Measurements from ENCODE around the gene ZDHHC8.

GRCh38 chr22:20106849-20107237, 24.8 kb upstream of the ZDHHC8 start:
- TF ChIP-seq REST (IDR thresholded peaks at IDR 0.05; ENCODE audit: insufficient replicate concordance, low read depth) (no peak), POLR2AphosphoS5 (IDR thresholded peaks at IDR 0.05; ENCODE audit: low read depth) (no peak), GABPA (IDR thresholded peaks at IDR 0.05; ENCODE audit: low read depth) (no peak)
- TF ChIP-seq, protein P1, sequence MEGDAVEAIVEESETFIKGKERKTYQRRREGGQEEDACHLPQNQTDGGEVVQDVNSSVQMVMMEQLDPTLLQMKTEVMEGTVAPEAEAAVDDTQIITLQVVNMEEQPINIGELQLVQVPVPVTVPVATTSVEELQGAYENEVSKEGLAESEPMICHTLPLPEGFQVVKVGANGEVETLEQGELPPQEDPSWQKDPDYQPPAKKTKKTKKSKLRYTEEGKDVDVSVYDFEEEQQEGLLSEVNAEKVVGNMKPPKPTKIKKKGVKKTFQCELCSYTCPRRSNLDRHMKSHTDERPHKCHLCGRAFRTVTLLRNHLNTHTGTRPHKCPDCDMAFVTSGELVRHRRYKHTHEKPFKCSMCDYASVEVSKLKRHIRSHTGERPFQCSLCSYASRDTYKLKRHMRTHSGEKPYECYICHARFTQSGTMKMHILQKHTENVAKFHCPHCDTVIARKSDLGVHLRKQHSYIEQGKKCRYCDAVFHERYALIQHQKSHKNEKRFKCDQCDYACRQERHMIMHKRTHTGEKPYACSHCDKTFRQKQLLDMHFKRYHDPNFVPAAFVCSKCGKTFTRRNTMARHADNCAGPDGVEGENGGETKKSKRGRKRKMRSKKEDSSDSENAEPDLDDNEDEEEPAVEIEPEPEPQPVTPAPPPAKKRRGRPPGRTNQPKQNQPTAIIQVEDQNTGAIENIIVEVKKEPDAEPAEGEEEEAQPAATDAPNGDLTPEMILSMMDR (IDR thresholded peaks at IDR 0.05; ENCODE audit: insufficient read depth, low read length) = no peak

All from HL-60 (cell line).